GM20000 (cell line): Measurements from ENCODE around the gene AQP1.

Source experiments
- DNase-seq: peaks from one replicate; pipeline ENCODE4 v3.0.0; 2012; ENCODE audit warnings: low spot score
- TF ChIP-seq, protein P1 (sequence below): IDR thresholded peaks from 2 replicates; pipeline ENCODE4 v1.5.1; 2012; ENCODE audit warnings: mild to moderate bottlenecking, control low read depth; ENCODE audit errors: extremely low read depth, missing control alignments

AQP1 gene

DNA sequence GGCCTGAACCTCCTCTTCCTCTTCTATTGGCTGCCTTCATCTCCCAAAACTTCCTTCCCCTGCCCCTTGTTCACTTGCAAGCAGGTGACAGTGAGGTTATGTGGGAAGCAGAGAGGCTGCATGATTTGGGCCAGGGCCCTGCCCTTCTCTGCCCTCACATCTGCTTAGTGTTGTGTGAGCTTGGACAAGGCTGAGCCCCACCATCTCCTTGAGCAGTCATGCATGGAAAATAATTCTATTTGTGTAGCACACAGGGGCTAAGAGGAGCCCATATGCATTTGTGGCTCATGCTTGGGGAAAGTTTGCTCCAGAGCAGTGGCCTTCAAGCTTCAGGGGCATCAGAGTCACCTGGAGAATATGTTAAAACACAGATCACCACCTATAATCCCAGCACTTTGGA is 26.8 kb upstream of the AQP1 start:
- DNase-seq = no peak
- TF ChIP-seq, protein P1, sequence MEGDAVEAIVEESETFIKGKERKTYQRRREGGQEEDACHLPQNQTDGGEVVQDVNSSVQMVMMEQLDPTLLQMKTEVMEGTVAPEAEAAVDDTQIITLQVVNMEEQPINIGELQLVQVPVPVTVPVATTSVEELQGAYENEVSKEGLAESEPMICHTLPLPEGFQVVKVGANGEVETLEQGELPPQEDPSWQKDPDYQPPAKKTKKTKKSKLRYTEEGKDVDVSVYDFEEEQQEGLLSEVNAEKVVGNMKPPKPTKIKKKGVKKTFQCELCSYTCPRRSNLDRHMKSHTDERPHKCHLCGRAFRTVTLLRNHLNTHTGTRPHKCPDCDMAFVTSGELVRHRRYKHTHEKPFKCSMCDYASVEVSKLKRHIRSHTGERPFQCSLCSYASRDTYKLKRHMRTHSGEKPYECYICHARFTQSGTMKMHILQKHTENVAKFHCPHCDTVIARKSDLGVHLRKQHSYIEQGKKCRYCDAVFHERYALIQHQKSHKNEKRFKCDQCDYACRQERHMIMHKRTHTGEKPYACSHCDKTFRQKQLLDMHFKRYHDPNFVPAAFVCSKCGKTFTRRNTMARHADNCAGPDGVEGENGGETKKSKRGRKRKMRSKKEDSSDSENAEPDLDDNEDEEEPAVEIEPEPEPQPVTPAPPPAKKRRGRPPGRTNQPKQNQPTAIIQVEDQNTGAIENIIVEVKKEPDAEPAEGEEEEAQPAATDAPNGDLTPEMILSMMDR = no peak

DNA sequence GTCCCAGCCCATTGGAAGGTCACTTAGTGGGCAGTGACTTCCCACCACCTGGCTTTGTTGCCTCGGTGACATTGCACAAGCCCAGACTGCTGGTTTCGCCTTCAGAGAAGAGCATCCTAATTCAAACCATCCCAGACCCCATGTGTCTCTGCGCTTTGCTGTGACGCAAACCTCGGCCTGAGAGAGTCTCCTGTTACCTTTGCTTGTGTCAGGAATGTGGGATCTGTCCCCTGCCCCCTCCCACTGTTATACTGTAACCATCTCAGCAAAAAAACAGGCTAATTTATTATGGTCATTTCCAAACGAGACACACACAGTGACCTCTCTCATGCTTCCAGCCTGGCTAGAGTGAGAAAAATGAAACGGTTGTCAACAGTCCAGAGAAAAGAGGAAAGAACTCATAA is 25.0 kb upstream of the AQP1 start:
- no peak for DNase-seq
- TF ChIP-seq, protein P1 = no peak

DNA sequence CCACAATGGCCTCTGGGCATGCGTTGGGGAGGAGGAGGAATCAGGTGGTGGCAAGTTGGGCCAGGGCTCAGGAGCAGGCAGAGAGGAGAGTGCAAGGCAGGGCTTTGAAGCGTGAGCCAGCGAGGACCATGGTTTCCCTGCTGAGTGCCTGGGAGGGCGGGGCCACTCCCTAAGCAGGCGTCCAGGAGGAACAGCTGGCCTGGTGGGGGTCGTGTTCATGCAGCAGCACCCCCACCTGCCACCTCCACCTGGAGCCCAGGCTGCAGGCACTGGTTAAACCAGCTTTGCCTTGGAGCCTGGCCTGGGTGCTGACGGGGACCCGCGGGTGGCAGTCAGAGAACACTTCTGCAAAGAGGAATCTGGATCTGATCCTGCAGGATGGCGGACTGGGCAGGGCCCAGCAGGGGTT is 24.2 kb upstream of the AQP1 start:
- TF ChIP-seq, protein P1 = no peak
- DNase-seq = no peak

DNA sequence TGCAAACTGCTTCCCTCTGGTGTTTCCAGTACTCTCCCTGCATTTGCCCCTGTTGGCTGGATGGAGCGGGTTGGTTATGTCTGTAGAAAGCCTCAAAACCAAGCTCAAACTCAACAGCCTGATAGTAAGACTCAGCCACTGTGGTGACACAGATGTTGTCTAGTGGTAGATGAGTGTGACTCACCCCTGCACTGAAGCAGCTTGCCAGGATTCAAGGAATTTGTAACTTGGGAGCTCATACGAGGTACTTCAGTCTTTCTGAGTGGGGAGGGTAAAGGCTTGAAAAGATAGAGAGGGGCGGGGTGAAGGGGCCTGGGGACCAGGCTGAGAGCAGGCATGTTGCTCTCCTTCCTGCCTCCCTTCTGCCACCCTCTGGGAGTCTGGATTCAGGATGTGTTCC is 22.9 kb upstream of the AQP1 start:
- no peak for DNase-seq

DNA sequence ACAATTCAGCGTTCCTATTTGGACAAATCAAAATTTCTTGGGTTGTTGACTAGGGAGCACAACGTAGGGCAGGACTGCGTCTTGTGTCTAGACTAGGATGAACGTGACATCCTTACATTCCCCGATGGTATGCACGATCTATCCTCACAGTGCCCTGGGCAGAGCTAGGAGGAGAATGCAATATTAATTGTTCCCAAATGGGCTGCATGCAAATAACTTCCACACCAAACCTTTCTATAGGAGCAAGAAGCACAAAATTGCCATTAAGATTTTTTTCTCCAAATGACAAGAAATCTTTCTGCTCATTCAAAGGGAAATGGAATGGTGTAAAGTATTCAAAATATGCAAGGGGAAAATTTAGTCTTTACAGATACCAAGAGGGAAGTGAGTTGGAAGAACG is 21.4 kb upstream of the AQP1 start:
- no peak for DNase-seq
- TF ChIP-seq, protein P1 = no peak

More for the DNA sequence above, 22.9 kb upstream of the AQP1 start:
- TF ChIP-seq, protein P1 = no peak

DNA sequence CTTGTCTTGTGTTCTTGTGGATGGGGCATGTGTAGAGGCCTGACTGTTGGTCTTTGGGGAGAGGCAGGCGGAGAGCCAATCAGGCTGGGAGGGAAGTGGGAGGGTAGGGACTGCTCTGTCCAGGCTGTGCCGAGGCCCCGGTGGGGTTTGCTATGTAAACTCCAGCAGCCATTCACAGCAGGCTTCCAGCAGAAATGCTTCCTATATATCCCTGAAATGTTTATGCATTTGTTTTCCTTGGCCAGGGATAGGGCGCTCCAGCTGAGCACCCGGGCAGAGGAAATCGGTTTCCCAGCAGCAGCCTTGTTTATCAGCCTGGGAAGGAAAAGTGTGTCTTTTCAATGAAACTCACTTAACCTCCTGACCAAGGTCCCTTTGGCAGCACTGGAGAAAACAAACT is 18.3 kb upstream of the AQP1 start:
- TF ChIP-seq, protein P1 = no peak
- DNase-seq = no peak

DNA sequence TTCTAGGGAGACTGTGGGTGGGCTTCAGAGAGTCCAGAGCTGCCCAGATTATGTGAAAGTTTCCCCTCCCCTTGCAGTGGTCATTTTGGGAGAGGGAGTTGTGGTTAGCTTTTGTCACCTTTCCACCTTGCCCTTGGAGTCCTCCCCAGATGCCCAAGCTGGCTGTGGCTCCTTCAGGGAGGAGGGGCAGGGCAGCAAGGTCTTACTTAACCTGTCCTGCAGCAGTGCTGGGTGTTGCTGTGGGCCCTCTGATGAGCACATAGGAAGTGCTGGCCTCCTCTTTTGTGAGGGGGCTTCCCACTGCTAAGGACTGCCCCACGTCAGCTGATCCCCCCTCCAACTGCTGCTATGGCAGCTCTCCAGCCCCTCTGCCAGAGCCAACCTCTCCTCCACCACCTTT is 17.6 kb upstream of the AQP1 start:
- no peak for DNase-seq
- TF ChIP-seq, protein P1 = no peak
